HEK293T (cell line): ENCODE measurements around the gene ALK.

ENCODE experiments used
- FOXK2 ChIP-seq: fragments of 450-650 bp; IDR thresholded peaks from 2 replicates; pipeline ENCODE4 v1.6.1; 2016; ENCODE audit warnings: mild to moderate bottlenecking
- FOXM1 ChIP-seq: fragments of 450-650 bp; IDR thresholded peaks from 2 replicates; pipeline ENCODE4 v1.6.1; 2017; ENCODE audit warnings: mild to moderate bottlenecking, borderline replicate concordance
- SP1 ChIP-seq: fragments of 450-650 bp; IDR thresholded peaks from 2 replicates; pipeline ENCODE4 v1.6.1; 2017
- ZNF384 ChIP-seq: fragments of 450-650 bp; IDR thresholded peaks from 2 replicates; pipeline ENCODE4 v1.6.1; 2016

DNA sequence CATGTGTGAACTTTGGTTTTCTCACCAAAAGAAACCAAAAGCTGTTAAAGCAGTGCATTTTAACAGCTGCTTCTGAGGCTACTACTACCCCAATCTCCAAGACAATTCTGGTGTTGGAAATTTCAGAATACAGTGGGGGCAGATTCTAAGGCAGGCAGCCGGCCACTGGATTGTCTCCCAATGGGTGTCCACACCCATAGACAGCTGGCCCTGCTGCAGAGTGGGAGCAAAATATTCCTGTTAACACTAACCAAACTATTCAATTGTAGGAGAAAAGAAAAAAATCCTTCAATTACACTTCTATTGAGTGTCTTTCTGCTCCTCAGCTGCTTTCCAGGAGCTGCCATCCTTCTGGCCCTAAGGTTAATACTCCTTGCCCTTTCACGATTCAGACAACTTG is 223.7 kb downstream of the ALK start:
- TF ChIP-seq ZNF384 = no peak
- no peak for TF ChIP-seq FOXM1
- no peak for TF ChIP-seq FOXK2
- no peak for TF ChIP-seq SP1
